Thoracic aorta (tissue), 2 donors: ENCODE measurements around the gene NMRAL1. TPM values are rescaled to one million over a fixed set of nuclear protein-coding genes. Genes with fewer than 3 reads are reported as not detected.
A peak's percentile ranks its signal among the peaks of the same experiment; 100 is the strongest.

ENCODE experiments used
- ATAC-seq: fragments of 150-250 bp; one replicate; pipeline ENCODE4 v1.8.0; 2017; ENCODE audit warnings: low read depth; ENCODE audit not compliant: insufficient number of reproducible peaks, low FRiP score
- DNase-seq: peaks from one replicate; pipeline ENCODE4 v3.0.0-alpha.2; 2020; ENCODE audit warnings: low spot score
- H3K27ac ChIP-seq, 2 donors: fragments of 200-600 bp; sonication (generic); 1 replicate in 1 of 2; 2 replicates in 1 of 2; pipeline ENCODE4 v1.5.1; 2016; ENCODE audit warnings: mild to moderate bottlenecking in 2 of 2, moderate library complexity in 2 of 2
- H3K27me3 ChIP-seq: fragments of 200-600 bp; sonication (generic); replicated peaks from 2 replicates; pipeline ENCODE4 v1.6.0; 2016; ENCODE audit warnings: mild to moderate bottlenecking; ENCODE audit not compliant: insufficient read depth
- H3K36me3 ChIP-seq: fragments of 200-600 bp; sonication (generic); one replicate; pipeline ENCODE4 v1.5.1; 2016
- H3K4me1 ChIP-seq, 2 donors: fragments of 200-600 bp; sonication (generic); 1 replicate in 1 of 2; 2 replicates in 1 of 2; pipeline versions ENCODE4 v1.5.1 to v1.6.0; 2016; ENCODE audit warnings: low read depth in 2 of 2, mild to moderate bottlenecking in 1 of 2; ENCODE audit not compliant: control insufficient read depth in 1 of 2
- H3K4me3 ChIP-seq: fragments of 200-600 bp; sonication (generic); 2 replicates; pipeline ENCODE4 v1.5.1; 2016; ENCODE audit warnings: mild to moderate bottlenecking
- H3K9me3 ChIP-seq: fragments of 200-600 bp; sonication (generic); 2 replicates; pipeline ENCODE4 v1.5.1; 2016
- CTCF ChIP-seq: fragments of 200-600 bp; sonication (generic); IDR thresholded peaks from one replicate; pipeline ENCODE4 v1.5.1; 2019; ENCODE audit warnings: antibody characterized with exemption
- total RNA-seq, 2 donors: library from RNA; depleted of rRNA; stranded (reverse); fragments of >200 nt; gene quantifications; one replicate each; pipeline versions ENCODE4 v1.1.0 to v1.2.3, GENCODE V29; 2016

NMRAL1 gene
- total RNA-seq, 2 donors from 2014 or later = 22.8 to 23.3 TPM

DNA sequence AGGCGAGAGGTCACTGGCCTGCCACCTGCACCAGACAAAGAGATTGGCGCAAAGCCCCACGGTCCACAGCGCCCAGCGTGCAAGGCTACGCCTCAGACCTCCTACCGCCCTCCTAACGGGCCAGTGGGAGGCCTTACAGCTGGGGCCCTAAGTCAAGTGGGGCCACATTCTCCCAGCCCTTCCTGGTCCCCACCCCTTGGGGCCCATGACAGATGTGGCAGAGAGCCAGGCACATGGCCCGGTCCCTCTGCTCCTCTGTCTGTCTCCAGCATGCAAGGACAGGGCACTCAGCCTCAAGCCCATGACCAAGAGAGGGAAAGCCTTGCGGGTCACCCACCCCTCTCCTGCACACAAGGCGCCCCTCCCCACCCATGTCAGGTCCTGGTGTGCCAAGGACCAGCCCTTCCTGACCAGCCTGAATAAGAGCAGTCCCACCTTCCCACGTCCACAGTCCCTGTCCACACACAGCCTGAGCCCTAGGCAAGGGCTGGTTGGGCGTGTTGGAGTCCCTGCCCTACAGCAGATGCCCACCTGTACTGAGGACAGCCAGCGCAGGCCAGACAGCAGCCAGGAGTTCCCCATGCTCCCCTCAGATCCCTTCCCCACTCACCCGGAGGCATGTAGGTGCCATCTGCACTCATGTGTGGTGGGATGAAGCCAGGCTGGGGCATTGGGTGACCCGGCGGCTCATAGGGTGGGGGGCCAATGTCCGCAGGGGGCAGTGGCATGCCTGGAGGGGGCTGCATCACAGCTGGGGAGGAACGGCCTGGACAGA, 38.8 kb upstream of the NMRAL1 start:
- TF ChIP-seq CTCF = no peak
- H3K27me3 ChIP-seq = no peaks in the 10 kb centered on the region
- ATAC-seq (no peak), DNase-seq (no peak)
- H3K27ac ChIP-seq = no peak overlapping the region
- peaks cover 22 to 33% of the 10 kb centered on the region in 2 donors for H3K4me1 ChIP-seq
- no peak overlapping the region for H3K4me3 ChIP-seq
- H3K36me3 ChIP-seq = peaks cover 36% of the 10 kb centered on the region
- no peaks in the 10 kb centered on the region for H3K9me3 ChIP-seq

DNA sequence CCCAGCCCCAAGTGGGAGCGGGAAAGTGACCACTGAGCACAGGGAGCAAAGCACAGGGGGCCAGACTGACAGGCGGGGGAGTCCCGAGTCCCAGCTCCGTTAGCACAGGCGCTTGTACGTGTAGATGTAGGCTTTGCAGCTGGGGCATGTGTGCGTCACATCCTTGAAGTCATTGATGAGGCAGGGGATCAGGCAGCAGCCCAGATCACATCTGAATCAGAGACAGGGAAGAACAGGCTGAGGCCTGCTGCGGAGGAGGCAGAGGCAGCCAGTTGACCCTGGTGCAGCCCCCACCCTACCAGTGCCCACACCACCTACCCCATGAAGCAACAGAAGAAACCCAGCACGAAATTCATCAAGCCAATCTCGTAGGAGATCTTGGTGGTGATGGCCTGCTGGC, 38.0 kb upstream of the NMRAL1 start:
- ATAC-seq (no peak), DNase-seq (no peak)
- no peak for TF ChIP-seq CTCF
- Histone ChIP-seq H3K4me3 (no peak overlapping the region), H3K4me1 (peaks cover 22 to 33% of the 10 kb centered on the region in 2 donors), H3K36me3 (peaks cover 44% of the 10 kb centered on the region), H3K9me3 (no peaks in the 10 kb centered on the region), H3K27me3 (no peaks in the 10 kb centered on the region), H3K27ac (no peak overlapping the region)

- peak; percentile 41 for TF ChIP-seq CTCF
- H3K4me3 ChIP-seq = no peak overlapping the region
- DNase-seq (no peak), ATAC-seq (no peak)
- H3K36me3 ChIP-seq = peaks cover 46% of the 10 kb centered on the region
- H3K27ac ChIP-seq = no peak overlapping the region
- H3K9me3 ChIP-seq = no peaks in the 10 kb centered on the region
- H3K27me3 ChIP-seq = no peaks in the 10 kb centered on the region
- H3K4me1 ChIP-seq = peaks cover 22 to 33% of the 10 kb centered on the region in 2 donors
These were observed 37.1 kb upstream of the NMRAL1 start for GRCh38 chr16:4511441-4512082.

- H3K4me3 ChIP-seq = no peak overlapping the region
- peaks cover 46% of the 10 kb centered on the region for H3K36me3 ChIP-seq
- H3K27ac ChIP-seq = no peak overlapping the region
- ATAC-seq (no peak), DNase-seq (no peak)
- no peaks in the 10 kb centered on the region for H3K27me3 ChIP-seq
- peaks cover 19 to 29% of the 10 kb centered on the region in 2 donors for H3K4me1 ChIP-seq
- TF ChIP-seq CTCF = no peak
- H3K9me3 ChIP-seq = no peaks in the 10 kb centered on the region
These were observed 36.5 kb upstream of the NMRAL1 start for GRCh38 chr16:4510747-4511426.

DNA sequence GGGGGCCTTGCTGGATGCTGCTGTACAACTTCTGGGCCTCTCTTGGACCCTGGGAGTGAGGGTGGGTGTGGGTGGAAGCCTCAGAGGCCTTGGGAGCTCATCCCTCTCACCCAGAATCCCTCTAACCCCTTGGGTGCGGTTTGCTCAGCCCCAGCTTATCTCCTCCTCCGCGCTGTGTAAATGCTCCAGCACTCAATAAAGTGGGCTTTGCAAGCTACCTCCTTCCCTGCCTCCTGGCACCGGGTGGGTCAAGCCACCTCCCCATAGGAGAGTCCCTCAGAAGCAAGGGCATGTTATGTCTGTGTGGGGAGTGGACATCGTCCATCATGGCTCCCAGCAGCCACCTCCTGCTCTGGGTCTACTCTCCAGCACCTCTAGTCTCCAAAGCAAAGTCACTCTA, 35.7 kb upstream of the NMRAL1 start:
- no peak for ATAC-seq
- H3K9me3 ChIP-seq = no peaks in the 10 kb centered on the region
- DNase-seq = no peak
- H3K36me3 ChIP-seq = peaks cover 46% of the 10 kb centered on the region
- no peak overlapping the region for H3K4me3 ChIP-seq
- H3K4me1 ChIP-seq = peaks cover 16 to 22% of the 10 kb centered on the region in 2 donors
- no peak for TF ChIP-seq CTCF
- H3K27ac ChIP-seq = no peak overlapping the region
- no peaks in the 10 kb centered on the region for H3K27me3 ChIP-seq
